ENCODE data around the gene LATS1. TPM values are rescaled to one million over a fixed set of nuclear protein-coding genes. Genes with fewer than 3 reads are reported as not detected.

Gene LATS1
- total and polyA plus RNA-seq, 2 of the 8 experiments (the other 6 are each of a cell fraction or from before 2014, with no cell fraction given), result 8.9 to 21.7 TPM

DNA sequence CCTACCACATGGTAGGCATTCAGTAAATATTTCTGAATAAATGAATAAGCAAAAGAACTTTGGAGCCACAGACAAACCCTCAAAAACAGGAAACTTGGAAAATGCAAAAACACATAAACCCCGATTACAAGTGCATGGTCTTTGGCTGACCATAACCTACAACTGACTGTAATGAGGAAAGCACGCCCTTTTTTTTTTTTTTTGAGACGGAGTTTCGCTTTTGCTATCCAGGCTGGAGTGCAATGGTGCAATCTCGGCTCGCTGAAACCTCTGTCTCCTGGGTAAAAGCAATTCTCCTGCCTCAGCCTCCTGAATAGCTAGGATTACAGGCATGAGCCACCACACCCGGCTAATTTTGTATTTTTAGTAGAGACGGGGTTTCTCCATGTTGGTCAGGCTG, 11.9 kb upstream of the LATS1 start:
- no peak overlapping the region for H4K91ac ChIP-seq (replicated peaks; ENCODE audit: insufficient read length, low read length)
- H4K8ac ChIP-seq (ENCODE audit: extremely low read depth, insufficient read depth, low read length), result no peak overlapping the region
- no peak overlapping the region for H2BK15ac ChIP-seq (ENCODE audit: low read length)
- CTCF ChIA-PET (ENCODE audit: partially characterized antibody), result interaction anchor here (1.6 kb wide), 1 partner anchor 10 kb away, joined by 6 read pairs; no protein-coding TSS in a partner anchor
- no peaks in the 10 kb centered on the region for H3K79me1 ChIP-seq (ENCODE audit: low read depth, low read length)
- no peak overlapping the region for H3K4ac ChIP-seq (replicated peaks; ENCODE audit: insufficient read length, low read depth, low read length)
- no peak overlapping the region for H3K9ac ChIP-seq (replicated peaks in 1 of 4; ENCODE audit: extremely low read depth in 1 of 4, low read depth in 3 of 4, low read length in 3 of 4)
- H2AFZ ChIP-seq (ENCODE audit: low read length), result no peak overlapping the region
- no peaks in the 10 kb centered on the region for H3K23me2 ChIP-seq (ENCODE audit: low read depth, low read length)
- H3K56ac ChIP-seq (replicated peaks; ENCODE audit: insufficient read length, low read depth, low read length), result no peak overlapping the region
- H3K36me3 ChIP-seq (ENCODE audit: control insufficient read depth in 2 of 4, insufficient read depth in 4 of 4, low read length in 3 of 4), result peaks cover 13 to 67% (median 43%) of the 10 kb centered on the region in 4 experiments
- H3K79me2 ChIP-seq (ENCODE audit: control insufficient read depth in 1 of 2, insufficient read depth in 2 of 2, low read length in 2 of 2), result no peaks in the 10 kb centered on the region
- H3K9me3 ChIP-seq (ENCODE audit: insufficient read depth in 2 of 2, low read depth in 1 of 2, low read length in 1 of 2), result no peaks in the 10 kb centered on the region
- H3K4me1 ChIP-seq (replicated peaks in 1 of 4; ENCODE audit: control insufficient read depth in 3 of 4, insufficient read depth in 4 of 4, low read length in 3 of 4), result no peaks in the 10 kb centered on the region
- WGBS, 2 experiments (ENCODE audit: extremely low coverage in 1 of 2, insufficient coverage in 1 of 2, insufficient read length in 1 of 2, insufficient replicate concordance in 2 of 2, low coverage in 1 of 2, low lambda C conversion rate in 2 of 2, missing lambda C conversion rate in 1 of 2), result 90% methylated on average over 8 of the region's 8 CpGs; no CpG with 5 or more reads in 1 of the 2 experiments
- no peak overlapping the region for H3K18ac ChIP-seq (ENCODE audit: extremely low read depth, low read length)
- no peak overlapping the region for H2BK5ac ChIP-seq (ENCODE audit: low read depth, low read length)
- no peak for DNase-seq (ENCODE audit: low read depth in 1 of 2, low spot score in 2 of 2)
- H3K27me3 ChIP-seq (replicated peaks in 1 of 4; ENCODE audit: control insufficient read depth in 3 of 4, extremely low read depth in 1 of 4, insufficient read depth in 3 of 4, low read length in 3 of 4), result no peaks in the 10 kb centered on the region
- H3K4me2 ChIP-seq (ENCODE audit: insufficient read depth in 1 of 2, low read depth in 2 of 2, low read length in 2 of 2), result no peak overlapping the region
- no peak overlapping the region for H2BK120ac ChIP-seq (replicated peaks; ENCODE audit: low read depth, low read length)
- H4K5ac ChIP-seq (ENCODE audit: insufficient read length, low read depth, low read length), result no peak overlapping the region
- H3K14ac ChIP-seq (ENCODE audit: insufficient read length), result no peak overlapping the region
- POLR2A ChIA-PET (ENCODE audit: partially characterized antibody), result interaction anchor here (1.2 to 1.4 kb wide), 2 partner anchors 11 kb away, joined by 3 to 4 read pairs; partner anchors contain the start of gene LATS1
- H3K27ac ChIP-seq (ENCODE audit: low read depth, low read length), result no peak overlapping the region
- H3K4me3 ChIP-seq (ENCODE audit: extremely low read depth in 1 of 4, insufficient read depth in 2 of 4, low read depth in 3 of 4, low read length in 4 of 4), result no peak overlapping the region
- no peak overlapping the region for H2BK20ac ChIP-seq (ENCODE audit: low read length)
- H2AK5ac ChIP-seq (ENCODE audit: low read depth, low read length), result no peak overlapping the region
- no peak overlapping the region for H2BK12ac ChIP-seq (ENCODE audit: low read depth, low read length)
- TF ChIP-seq TBP (IDR thresholded peaks at IDR 0.05; ENCODE audit: low read depth, low read length), result no peak
- no peak for TF ChIP-seq BCL11A (IDR thresholded peaks at IDR 0.05; ENCODE audit: low read depth in 2 of 2, low read length in 2 of 2)
- H3K23ac ChIP-seq (ENCODE audit: insufficient read length), result no peak overlapping the region
- peaks cover 0 to 1% of the 10 kb centered on the region in 2 experiments for H4K20me1 ChIP-seq (replicated peaks in 1 of 2; ENCODE audit: control insufficient read depth in 1 of 2, insufficient read depth in 2 of 2, low read length in 2 of 2)
- FAIRE-seq, result no peak

Measured in H1 (cell line).